OCI-M2 (cell line): ENCODE measurements around the gene GRB10.

ENCODE experiments used
- DNase-seq: peaks from one replicate; lab custom pipeline; 2025; ENCODE audit not compliant: unreplicated experiment; lab: John Stamatoyannopoulos, UW

Gene GRB10

DNA sequence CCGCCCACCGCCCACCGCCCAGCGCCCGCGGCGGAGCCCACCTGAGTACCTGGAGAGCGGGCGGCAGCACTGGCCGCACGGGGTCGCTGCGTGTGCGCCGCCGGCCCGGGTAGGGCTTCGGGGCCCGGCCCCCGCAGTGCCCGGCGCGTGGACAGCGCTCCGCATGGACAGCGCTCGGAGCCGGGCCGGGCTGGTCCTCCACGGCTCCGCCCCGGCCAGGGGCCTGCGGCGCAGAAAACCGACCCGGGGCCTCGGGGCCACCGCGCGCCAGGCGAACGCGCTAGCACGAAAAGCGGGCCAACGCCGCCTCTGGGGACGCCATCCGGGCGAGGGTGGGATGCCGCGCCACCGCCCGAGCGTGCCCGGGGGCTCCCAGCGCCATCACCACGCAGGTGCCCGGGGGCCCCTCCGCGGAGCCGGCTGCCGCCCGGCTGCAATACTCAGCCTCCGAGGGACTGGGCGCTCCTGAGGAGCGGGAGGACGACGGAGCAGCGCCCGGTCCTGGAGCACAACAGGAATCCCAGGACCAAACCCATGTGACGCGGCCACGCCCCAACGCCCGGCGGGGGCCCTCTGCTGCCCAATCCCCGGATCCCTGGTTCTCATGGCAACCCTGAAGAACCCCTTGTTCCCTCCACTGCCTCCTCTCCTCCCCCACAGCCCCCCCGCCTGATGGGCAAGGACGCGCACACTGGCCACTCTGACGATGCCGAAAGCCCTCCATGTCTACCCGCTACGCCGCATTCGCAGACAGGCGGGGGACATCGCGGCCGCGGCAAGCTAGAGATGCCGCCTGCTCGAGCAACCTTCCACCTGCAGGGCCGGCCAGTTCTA, at the start of gene GRB10:
Gene GRB10, minus strand, starts transcription at position 522 of the 834 bp plus-strand sequence. CDS start 50,574 bp downstream, outside the sequence.
- no peak for DNase-seq

DNA sequence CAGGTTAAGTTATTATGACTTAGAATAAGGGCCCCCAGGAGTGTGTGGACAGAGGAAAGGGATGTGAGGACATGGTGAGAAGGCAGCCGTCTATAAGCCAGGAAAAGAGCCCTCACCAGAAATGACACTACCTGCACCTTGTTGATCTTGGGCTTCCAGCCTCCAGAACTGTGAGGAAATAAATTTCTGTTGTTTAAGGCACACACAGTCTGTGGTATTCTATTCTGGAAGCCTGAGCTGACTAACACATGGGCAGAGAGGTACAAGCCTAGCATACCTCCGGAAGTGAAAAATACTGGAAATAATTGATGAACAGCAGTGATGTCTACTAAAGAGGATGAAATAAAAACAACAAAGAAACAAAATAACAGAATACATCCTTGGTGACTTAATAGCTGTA, 46.1 kb upstream of the GRB10 start:
- no peak for DNase-seq

DNA sequence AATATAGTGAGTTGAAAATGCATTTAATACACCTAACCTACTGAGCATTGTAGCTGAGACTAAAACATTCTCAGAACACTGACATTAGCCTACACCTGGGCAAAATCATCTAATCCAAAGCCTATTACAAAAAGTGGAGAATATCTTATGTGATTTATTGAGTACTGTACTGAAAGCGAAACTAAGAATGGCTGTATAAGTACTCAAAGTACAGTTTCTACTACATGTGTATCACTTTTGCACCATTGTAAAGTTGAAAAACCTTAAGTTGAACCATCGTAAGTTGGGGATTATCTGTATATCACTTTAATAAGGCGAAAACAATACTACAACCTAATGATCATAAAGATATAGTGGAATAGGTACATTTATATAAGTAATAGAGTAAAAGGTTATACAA, 45.4 kb upstream of the GRB10 start:
- no peak for DNase-seq

DNA sequence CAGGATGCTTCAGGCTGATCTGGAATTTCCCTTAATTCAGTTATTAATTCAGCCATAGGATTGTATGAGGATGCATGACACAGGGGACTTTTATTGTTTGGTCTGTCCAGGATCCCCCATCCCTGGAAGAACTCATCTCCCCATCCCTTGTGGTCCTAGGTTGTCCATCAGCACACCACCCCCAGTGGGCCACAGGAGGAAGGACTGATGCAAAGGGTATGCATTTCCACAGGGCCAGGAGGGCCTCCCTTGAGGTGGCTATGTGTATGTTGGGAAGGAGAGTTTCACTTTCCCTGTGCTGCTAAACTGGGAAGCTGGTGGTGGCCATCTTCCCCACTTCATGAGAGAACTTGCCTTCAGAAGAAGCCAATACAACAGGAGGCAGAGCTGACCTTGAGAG, 44.6 kb upstream of the GRB10 start:
- no peak for DNase-seq

DNA sequence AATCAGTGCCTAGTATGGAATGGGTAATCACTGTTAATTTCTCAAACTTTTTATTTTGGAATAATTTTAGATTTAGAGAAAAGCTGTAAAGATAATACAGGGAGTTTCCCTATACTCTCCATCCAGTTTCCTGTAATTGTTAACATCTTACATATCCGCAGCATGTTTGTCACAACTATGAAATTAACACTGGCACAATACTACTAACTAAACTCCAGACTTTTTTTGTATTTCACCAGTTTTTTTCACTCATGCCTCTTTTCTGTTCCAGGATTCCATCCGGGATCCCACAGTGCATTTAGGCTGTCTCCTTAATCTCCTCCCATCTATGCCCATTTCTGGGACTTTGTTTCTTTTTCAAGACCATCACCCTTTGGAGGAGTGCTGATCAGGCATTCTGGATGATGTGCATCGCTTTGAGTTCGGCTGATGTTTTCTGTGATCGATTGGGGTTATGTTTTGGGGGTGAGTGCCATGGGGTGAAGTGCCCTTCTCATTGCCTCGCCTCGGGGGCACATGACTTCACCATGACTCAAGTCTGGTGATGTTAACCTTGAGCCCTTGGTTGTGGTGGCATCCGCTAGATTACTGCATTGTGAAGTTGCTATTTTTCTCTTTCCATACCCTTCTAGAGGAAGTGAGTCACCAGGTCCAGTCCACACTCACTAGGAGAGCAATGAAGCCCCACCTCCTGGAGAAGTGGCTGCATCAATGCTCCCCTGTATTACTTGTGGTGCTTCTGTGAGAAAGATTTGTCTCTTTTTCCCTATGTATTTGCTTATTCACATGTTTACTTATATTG, 43.9 kb upstream of the GRB10 start:
- DNase-seq = no peak

DNA sequence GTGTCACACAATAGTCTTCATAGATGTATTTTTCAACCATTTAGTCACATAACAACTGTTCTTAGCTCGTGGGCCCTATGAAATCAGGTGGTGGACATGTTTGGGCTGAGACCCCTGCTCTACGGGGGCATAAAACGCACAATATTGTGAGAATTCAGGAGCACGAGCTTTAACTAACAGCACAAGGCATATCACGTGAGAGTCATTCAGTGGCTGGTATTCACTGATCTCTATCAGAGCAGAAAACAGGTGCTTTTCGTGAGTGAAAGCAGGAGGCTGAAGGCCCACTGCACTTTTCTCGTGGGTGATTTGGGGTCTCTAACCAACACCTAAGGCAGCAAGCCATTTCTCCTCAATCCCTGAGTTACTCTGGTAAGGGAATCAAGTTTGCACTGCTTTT, 42.8 kb upstream of the GRB10 start:
- DNase-seq = no peak

DNA sequence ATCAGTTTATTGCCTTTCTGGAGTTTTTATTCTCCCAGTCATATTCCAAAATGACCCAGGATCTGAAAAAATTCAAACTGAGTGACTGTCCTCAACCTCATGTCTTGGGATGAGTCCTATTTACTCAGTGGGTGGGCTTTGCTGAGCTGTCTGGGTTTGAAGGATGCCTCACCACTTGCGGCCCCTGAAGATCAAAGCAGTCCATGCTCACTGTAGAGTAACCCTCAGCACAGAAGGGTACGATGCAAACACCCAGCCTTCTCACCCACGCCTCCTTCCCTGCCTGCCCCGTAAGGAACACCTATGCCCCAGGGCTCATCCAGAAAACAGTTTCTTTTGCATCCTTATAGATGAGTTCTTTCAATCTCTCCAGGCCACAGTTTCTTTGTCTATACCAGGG, 42.2 kb upstream of the GRB10 start:
- DNase-seq = no peak

DNA sequence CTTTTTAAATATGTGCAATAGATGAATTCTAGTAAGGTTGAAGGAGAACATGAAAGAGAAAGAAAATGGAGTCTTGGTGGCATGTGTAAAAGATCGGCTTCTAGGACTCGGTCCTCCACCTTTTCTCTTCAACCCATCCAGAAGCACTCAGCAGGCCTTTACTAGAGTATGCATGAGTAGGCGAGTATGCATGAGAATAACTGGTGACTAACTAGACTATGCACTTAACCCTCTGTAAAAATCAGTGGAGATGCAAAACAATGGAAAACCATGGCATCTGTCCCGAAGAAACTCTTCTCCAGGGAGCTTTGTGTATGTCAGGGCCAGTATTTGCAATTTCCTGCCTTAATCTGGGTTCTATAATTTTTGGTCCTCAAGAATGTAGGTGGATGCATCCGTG, 40.0 kb upstream of the GRB10 start:
- DNase-seq = no peak

DNA sequence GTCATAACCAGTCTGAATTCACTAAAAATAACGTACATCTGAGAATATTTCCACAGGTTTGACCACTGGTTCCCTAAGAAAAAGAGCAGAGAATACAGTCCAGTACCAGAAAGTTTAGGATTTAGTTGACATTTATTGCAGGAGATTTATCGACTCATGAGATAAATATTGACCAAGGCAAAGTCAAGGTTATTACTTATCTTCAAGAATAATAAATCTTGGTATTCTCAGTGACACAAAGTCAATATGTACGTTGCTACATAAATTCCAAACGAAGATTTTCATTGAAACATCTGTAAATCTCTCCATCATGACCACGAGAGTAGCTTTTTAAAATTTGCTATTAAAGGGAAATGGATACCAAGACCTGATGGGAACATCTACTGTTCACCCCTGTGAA, 39.4 kb upstream of the GRB10 start:
- DNase-seq = no peak

DNA sequence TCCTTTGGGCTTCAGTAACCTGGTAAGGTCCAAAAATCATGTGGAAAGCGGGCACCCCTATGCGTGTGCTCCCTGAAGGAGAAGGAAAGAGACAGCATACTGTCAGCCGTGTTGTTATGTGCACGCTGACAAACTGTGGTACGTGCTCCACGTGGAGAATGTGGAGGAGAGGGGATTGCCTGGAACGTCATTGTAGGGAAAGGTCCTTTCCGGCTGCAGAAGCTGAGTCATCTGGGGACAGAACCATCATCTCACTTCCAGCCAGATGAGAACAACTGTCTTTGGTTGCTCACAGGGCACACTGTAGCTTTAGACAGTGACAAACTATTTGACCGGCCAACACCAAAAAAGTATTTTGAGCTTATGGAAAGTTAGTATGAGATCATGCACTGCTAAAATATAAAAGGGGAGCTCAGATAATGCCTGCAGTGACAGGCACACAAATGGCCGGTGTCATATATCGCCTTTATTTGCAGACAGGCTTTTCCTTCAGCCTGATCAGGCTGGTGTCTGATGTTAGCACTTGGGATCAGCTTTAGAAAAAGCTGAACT, 38.8 kb upstream of the GRB10 start:
- no peak for DNase-seq

DNA sequence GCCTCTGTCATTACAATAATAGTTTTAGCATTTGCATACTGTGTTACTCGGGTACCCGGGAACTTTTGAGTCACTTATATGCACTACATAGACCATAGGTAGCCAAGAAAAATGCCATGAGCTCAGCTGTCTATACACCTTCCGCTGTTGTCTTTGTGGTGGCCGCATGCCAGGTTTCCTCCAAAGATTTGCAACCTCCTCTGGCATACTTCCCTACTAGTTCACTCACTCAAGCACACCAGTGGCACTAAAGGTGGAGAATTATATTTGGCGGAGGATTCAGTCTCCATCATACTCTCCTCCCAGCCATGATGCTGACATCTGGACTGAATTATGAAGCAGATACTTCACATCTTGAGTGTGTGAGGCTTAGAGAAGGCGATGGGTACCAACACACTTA, 35.6 kb upstream of the GRB10 start:
- no peak for DNase-seq

DNA sequence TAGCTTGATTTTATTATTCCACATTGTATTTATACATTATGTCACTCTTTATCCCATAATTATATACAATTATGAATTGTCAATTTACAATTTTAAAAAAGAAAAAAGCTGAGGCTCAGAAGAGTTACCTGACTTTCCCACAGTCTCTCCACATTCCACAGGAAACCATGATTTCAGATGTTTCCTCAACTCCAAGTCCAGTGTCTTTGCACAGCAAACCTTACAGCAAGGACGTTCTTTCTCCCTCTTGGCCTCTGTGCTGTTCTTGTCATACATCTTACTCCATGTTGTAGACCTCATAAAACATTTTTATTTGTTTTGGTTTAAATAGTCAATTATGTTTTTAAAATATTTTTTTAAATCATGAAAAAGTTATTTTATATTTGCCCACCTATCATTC, 34.9 kb upstream of the GRB10 start:
- no peak for DNase-seq

DNA sequence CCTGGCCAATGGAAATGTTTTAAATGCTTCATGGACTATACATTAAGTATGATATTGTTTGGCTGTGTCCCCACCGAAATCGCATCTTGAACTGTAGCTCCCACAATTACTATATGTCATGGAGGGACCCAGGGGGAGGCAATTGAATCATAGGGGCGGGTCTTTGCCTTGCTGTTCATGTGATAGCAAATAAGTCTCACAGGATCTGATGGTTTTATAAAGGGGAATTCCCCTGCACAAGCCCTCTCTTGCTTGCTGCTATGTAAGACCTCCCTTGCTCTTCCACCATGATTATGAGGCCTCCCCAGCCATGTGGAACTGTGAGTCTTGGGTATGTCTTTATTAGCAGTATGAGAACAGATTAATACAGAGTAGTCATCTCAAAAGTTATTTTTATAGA, 32.4 kb upstream of the GRB10 start:
- no peak for DNase-seq

DNA sequence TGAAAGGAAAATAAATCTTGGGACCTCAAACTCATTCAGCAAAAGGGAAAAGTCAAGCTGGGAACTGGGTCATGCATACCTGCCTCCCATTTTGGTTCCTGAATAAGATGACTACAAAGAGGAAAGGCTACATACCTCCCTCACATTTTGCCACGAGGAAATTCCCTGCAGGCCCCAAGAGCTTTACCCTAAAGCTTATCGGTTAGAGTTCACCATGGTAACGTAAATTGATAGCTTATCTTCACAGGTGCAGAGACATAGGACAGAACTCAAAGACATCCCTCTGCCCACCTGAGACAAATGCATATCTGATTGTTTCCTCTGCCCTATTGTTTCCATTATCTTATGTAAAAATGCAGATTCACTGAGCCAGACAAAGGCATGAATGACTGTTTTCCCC, 31.5 kb upstream of the GRB10 start:
- DNase-seq = no peak

DNA sequence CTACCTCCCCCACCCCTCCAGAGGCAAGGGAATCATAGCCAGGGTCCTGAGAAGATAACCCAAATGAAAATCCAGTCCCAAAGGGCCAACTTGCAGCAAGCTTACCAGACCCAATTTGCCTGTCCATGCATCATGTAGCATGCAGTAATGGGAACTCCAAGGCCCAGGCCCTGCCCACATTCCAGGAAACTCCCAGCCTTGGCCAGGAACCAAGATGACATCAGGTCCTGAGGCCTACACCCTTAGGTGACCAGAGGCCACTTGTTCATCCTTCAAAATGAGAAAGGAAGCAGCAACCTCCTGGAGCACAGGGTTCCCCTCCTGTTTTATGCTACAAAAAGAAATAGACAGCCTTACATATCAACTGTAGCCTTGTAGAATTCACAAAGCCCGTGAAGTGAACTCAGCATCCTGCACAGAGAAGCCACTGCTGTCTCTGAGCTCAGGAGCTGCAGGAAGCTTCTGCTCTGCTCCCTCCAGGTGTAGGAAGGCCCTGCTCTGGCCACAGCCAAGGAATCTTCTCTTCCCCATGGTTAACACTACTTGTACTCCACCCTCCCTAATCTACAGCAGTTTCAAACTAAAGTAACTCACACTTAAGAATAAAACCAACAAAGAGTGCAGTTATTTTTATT, 30.3 kb upstream of the GRB10 start:
- DNase-seq = no peak

DNA sequence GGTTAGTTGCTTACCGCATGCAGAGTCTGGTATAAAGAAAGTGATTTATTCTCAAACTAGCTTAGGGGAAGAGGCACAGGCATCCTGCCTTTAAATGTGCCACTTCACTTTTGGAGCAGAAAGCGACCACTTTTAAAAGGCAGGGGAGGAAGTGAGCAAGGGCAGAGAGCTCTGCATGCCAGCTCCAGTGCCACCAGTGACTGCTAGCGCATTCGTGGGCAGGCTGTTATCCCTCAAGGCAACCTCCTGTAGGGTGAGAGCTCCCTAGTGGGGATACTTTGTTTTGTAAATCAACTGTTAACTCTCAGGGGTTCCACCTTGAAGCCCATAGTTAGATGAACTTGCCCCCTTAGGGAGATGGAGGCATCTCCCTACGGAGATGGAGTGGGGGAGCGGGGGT, 29.4 kb upstream of the GRB10 start:
- DNase-seq = no peak

DNA sequence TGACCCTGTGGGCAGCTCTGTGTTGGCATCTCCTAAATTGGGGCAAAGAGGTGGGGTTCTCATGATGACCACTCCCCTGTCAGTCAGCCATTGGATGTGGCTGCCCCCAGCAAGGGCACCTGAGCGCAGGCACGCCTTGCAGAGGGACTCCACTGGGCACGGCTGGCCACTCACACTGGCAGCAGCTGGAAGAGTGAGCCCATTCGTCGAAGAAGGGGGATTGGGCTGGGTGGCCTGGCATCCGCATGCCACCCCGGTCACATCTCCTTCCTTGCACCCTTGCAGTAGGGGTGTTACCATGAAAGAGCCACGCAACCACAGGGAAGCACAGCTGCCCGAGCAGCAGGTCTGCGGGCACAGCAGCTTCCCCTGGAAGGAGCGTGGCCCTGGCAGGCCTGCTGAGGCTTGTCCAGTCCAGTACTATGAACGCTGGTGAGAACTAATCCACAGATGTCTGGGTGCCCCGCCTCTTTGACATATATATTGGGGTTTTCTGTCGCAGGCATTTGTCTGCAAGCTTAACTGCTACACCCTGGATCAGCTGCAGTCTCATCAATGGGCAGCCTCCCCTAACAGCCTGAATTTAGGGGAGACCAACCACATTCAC, 25.7 kb upstream of the GRB10 start:
- no peak for DNase-seq

DNA sequence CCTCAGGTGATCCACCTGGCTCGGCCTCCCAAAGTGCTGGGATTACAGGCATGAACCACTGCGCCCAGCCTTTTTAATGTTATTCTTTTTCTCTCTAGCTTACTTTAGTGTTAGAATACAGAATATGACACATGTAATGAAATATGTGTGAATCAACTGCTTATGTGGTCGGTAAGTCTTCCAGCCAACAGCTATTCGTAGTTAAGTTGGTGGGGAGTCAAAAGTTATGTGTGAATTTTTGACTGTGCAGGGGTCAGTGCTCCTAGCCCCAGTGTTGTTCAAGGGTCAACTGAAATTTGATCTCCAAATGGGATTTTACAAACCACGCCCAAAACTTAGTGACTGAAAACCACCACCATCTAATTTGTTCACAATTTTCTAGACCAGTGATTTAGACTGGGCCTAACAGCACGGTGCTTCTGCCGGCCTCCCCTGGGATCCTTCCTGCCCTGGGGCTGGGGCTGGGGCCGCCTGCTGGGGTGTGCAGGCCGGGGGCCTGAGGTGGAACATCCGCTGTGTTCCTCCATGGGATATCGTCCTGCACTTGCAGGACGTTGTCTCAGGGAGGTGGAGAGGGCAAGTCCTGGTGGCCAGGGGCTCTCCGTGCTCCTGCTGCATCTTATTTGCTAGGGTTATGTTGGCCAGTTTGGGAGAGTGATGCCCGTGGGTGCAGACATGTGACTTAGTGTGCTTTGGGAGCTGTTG, 24.5 kb upstream of the GRB10 start:
- no peak for DNase-seq

DNA sequence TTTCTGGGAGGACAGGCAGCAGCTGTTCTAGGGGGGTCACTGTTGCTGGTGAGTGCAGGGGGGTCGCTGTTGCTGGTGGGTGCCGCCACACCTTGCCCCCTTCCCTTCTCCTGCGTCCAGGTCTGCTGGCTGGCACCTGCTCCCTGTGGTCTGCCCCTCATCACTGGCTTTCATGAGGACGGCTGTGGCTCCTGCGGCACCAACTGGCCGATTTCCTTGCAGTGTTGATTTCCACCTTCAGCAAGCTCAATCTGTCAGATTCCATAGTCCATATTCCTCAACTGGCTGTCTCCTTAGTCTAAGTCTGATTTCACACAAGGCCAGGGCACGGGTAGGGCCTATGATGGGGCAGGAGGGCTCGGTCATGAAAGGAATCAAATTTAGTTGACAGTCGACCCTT, 23.4 kb upstream of the GRB10 start:
- no peak for DNase-seq

DNA sequence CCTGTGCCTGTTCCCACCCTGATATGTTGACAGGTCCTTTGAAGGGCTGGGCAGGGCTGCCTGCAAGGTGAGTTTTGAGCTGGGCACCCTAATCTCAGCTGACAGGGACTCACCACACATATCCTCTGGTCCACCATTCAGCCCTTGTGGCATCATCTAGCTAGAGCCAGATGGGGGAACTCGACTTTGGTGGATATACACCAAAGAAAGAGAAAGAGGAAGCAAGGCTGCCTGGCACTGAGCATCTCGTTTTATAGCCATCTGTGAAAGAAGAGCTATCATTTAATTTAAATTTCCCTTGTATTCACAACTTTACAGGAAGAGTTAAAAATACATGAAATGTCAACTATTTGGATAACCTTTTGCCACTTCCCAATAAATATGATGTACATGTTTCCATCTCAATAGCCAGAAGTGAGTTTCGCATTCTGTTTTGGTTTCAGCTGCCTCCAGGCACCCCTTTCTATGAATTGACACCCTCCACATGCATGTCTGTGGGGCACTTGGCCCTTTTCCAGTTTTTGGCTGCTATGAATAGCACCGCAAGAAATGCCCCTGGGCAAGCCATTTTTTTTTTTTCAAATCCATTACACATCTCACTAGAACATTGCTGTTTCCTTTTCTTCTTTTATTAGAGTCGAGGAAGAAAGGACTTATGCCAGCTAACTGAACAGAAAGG, 22.9 kb upstream of the GRB10 start:
- no peak for DNase-seq
